Adrenal gland (tissue), 12 donors: ENCODE data around the gene VAC14. TPM values are rescaled to one million over a fixed set of nuclear protein-coding genes. Genes with fewer than 3 reads are reported as not detected.

Experiments
- DNase-seq, 7 donors: peaks; one replicate each; pipeline ENCODE4 v3.0.0-alpha.2; 2019 to 2020
- H3K27ac ChIP-seq, 5 donors: fragments of 200-600 bp; sonication (generic) in 4 of 5; 1 replicate in 3 of 5; 2 replicates in 2 of 5; pipeline versions ENCODE4 v1.5.1 to v1.8.0; 2016 to 2020; ENCODE audit warnings: mild to moderate bottlenecking in 1 of 5
- H3K27me3 ChIP-seq: fragments of 200-600 bp; 2 replicates; pipeline ENCODE4 v1.8.0; 2021
- H3K36me3 ChIP-seq, 2 donors: fragments of 200-600 bp; replicated peaks in 1 of 2; 1 replicate in 1 of 2; 2 replicates in 1 of 2; pipeline versions ENCODE4 v1.5.1 to v1.8.0; 2018 to 2022
- H3K4me1 ChIP-seq, 2 donors: fragments of 200-600 bp; replicated peaks in 1 of 2; 1 replicate in 1 of 2; 2 replicates in 1 of 2; pipeline versions ENCODE4 v1.5.1 to v1.8.0; 2018 to 2021
- H3K4me3 ChIP-seq, 4 donors: fragments of 200-600 bp; sonication (generic) in 3 of 4; one replicate each; pipeline ENCODE4 v1.5.1; 2016 to 2018
- H3K9me3 ChIP-seq, 3 donors: fragments of 200-600 bp; sonication (generic) in 1 of 3; replicated peaks in 1 of 3; 1 replicate in 2 of 3; 2 replicates in 1 of 3; pipeline versions ENCODE4 v1.5.1 to v1.8.0; 2016 to 2021
- POLR2A ChIP-seq, 2 donors: fragments of 450-650 bp; IDR thresholded peaks; one replicate each; pipeline ENCODE4 v1.6.1; 2017; ENCODE audit warnings: antibody characterized with exemption in 2 of 2, mild to moderate bottlenecking in 2 of 2, moderate library complexity in 1 of 2
- WGBS, 4 donors: extraction: QIAGEN DNeasy Blood & Tissue Kit in 2 of 4; methylation state at CpG; one replicate each; pipeline versions ENCODE4 v1.1.5 to v1.1.7; 2013 to 2017; 5-methylcytosine and 5-hydroxymethylcytosine counted together
- intact Hi-C, 2 donors: fragments of 100-400 bp; cut with DNase I; formaldehyde crosslinking; loops; one replicate each; pipeline versions ENCODE4 v1.14.1 to v1.15.0; 2022 to 2023
- polyA plus RNA-seq, 3 donors: library from polyadenylated mRNA; stranded (reverse); fragments of 200-250 nt in 2 of 3; fragments of 350-450 nt in 1 of 3; fragmentation: Illumina TruSeq in 1 of 3; extraction: RNeasy Lipid Tissue Mini Kit (QIAGEN cat#74804) in 1 of 3; gene quantifications; one replicate each; pipeline ENCODE4 v1.2.3, GENCODE V29; 2013 to 2014
- total RNA-seq, 9 donors: library from RNA; depleted of rRNA in 4 of 9; stranded (reverse); fragments of >200 nt in 4 of 9; fragments of 120-200 nt in 1 of 9; fragmentation: NEBNext Ultra II Directional in 1 of 9; extraction: Animal tissue kit (Norgen Biotek cat#: 25700) in 1 of 9; gene quantifications; one replicate each; pipeline versions ENCODE4 v1.1.0 to v1.2.4, GENCODE V29; 2013 to 2023
- TF ChIP-seq, protein P1 (sequence below), 6 experiments: fragments of 450-650 bp in 4 of 6; fragments of 200-600 bp in 2 of 6; sonication (generic) in 1 of 6; IDR thresholded peaks; 1 replicate in 5 of 6; 2 replicates in 1 of 6; pipeline versions ENCODE4 v1.5.1 to v1.8.0; 2016 to 2021; ENCODE audit warnings: antibody characterized with exemption in 6 of 6, mild to moderate bottlenecking in 2 of 6, moderate library complexity in 1 of 6
- donor health status: healthy with polysubstance abuse.
- donor health status: Bipolar disorder and iron deficiency.
- donor health status: DM: yes; HTN: yes; CAD: no.
- donor health status: DM: no; HTN: no; CAD: no.
- donor health status: DM: no; HTN: no; CAD: no.
- donor health status: DM: yes; HTN: yes; CAD: no.

Gene VAC14
- total and polyA plus RNA-seq, 12 donors = 24.6 to 74.8 (median 50.1) TPM

DNA sequence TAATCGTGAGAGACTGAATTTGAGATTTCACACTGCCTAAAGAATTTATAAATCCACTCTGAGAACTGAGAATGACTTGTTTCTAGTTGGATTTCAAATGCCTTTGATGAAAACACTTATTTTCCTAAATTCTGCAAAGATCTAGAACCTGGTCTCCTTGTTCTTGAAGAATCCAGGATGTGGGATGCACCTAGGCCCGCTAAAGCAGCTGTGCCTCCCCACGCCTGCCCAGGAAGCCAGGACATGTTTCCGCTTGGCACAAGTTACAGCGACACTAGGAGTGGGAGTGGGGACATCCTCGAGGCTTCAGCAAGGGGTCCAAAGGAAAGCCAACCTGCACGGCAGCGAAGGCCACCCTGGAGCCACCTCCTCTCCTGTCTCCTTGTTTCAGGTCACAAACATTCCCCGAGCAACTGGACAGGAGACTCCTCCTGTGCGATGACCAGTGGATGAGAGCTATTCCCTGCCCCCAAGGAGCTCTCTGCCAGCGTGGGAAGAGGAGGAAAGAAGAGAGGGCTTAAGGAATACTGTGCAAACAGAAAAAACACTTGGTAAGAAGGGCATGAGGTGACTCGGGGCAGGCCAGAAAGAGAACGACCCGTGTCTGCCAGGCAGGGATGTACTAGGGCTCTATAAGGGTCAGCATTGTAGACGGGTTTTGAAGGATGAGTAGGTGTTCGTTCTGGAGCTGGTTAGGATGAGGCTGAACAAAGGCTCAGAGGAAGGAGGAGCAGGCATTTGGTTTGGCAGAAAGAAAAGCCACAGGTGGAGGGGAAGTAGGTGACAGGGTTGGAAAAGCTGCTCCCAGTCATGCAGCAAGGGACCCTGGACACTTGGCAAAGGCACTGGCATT is 11.1 kb downstream of the VAC14 start:
- Histone ChIP-seq H3K27ac (peak overlapping the region in 1 of 5 donors; percentile 33), H3K4me3 (no peak overlapping the region), H3K9me3 (no peaks in the 10 kb centered on the region), H3K27me3 (no peaks in the 10 kb centered on the region), H3K4me1 (no peaks in the 10 kb centered on the region), H3K36me3 (peaks cover 0 to 13% of the 10 kb centered on the region in 2 donors)
- WGBS, 4 donors = 79 to 85% (median 84%) methylated on average over 14 to 16 of the region's 16 CpGs
- DNase-seq = no peak
- no peak for TF ChIP-seq POLR2A (IDR thresholded peaks at IDR 0.05)
- TF ChIP-seq, protein P1, sequence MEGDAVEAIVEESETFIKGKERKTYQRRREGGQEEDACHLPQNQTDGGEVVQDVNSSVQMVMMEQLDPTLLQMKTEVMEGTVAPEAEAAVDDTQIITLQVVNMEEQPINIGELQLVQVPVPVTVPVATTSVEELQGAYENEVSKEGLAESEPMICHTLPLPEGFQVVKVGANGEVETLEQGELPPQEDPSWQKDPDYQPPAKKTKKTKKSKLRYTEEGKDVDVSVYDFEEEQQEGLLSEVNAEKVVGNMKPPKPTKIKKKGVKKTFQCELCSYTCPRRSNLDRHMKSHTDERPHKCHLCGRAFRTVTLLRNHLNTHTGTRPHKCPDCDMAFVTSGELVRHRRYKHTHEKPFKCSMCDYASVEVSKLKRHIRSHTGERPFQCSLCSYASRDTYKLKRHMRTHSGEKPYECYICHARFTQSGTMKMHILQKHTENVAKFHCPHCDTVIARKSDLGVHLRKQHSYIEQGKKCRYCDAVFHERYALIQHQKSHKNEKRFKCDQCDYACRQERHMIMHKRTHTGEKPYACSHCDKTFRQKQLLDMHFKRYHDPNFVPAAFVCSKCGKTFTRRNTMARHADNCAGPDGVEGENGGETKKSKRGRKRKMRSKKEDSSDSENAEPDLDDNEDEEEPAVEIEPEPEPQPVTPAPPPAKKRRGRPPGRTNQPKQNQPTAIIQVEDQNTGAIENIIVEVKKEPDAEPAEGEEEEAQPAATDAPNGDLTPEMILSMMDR (IDR thresholded peaks at IDR 0.05) = no peak
- intact Hi-C loops = no loop called here

DNA sequence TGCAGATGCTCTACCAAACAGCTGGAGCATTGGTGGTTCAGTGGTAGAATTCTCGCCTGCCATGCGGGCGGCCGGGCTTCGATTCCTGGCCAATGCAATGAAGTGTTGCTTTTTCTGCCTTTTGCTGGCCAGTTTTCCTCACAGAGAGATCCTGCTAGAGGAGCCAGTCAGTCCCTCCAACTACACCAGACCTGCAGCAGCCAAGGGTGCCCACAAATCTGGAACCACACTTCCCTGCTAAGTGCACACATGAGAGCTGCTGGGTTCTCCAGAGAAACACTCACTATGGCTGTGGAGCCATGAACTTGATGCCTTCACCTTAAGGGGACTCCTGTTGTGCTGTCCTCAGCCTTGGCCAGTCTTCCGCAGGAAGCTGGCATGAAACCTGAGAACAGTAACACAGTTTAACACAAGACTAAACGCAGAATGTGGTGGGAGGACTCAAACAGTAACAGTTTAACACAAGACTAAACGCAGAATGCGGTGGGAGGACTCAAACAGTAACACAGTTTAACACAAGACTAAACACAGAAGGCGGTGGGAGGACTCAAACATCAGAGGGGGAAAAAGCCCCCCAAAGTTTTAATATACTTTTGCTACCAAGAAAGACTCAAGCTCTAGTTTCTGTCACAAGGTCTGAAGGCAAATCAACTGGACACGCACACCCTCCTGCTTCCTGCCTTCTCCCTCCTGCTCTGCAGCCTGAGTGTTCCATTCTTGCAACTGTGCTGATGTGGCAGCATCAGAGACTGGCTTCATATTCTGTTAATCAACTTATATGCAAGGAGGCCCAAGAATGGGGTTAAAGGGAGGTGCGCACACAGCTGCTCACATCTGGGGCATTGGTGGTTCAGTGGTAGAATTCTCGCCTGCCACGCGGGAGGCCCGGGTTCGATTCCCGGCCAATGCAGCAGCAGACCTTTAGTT is 12.0 kb downstream of the VAC14 start:
- WGBS, 4 donors = 75 to 88% (median 84%) methylated on average over 13 to 18 of the region's 18 CpGs
- Histone ChIP-seq H3K9me3 (no peaks in the 10 kb centered on the region), H3K4me3 (no peak overlapping the region), H3K4me1 (no peaks in the 10 kb centered on the region), H3K27me3 (no peaks in the 10 kb centered on the region), H3K36me3 (peaks cover 0 to 21% of the 10 kb centered on the region in 2 donors), H3K27ac (peak overlapping the region in 1 of 5 donors; percentile 33)
- TF ChIP-seq POLR2A (IDR thresholded peaks at IDR 0.05) = no peak
- TF ChIP-seq, protein P1 (IDR thresholded peaks at IDR 0.05) = no peak
- DNase-seq = peak in 2 of 7 donors; percentile 12 to 82
- intact Hi-C loops = no loop called here

DNA sequence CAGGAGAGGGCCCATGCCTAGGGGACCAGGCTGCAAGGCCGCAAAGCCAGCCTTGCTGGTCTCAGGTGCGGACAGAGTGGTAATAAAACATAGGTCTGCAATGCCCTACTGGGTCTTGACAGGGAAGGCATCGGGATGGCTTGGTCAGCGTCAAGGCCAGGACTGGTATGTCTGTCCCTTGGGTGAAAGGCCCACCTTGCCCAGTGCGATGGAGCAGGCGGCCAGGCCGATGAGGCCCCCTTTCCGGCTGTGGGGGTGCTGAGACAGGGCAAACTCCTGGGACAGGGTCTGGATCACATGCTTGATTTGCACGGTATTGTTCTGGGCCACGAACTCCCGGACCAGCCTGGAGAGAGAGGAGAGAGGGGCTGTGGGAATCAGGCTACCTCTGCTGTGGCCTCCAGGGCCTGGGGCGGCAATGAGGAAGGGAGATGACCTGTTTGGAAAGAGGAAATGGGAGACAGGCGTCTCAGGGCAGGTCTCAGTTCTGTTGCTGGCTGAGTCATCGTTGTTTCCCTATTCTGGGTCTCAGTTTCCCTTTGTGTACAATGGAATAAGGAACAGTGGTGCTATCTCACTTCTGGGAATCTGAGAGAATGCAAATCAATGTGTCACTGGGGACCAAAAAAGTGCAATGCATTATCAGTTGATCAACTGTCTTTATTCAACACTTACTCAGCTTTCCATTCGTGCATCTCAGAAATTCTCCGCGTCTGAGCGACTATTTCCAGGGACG is 14.8 kb downstream of the VAC14 start:
- WGBS, 4 donors = 88 to 92% (median 89%) methylated on average over 19 of the region's 19 CpGs
- H3K9me3 ChIP-seq = no peaks in the 10 kb centered on the region
- TF ChIP-seq, protein P1 (IDR thresholded peaks at IDR 0.05) = no peak
- TF ChIP-seq POLR2A (IDR thresholded peaks at IDR 0.05) = no peak
- peaks cover 0 to 49% of the 10 kb centered on the region in 2 donors for H3K36me3 ChIP-seq
- intact Hi-C loops = no loop called here
- H3K27ac ChIP-seq = no peak overlapping the region
- H3K4me3 ChIP-seq = no peak overlapping the region
- H3K27me3 ChIP-seq = no peaks in the 10 kb centered on the region
- DNase-seq = no peak
- H3K4me1 ChIP-seq = no peaks in the 10 kb centered on the region
